Fibroblast of skin of left biceps (primary cell): ENCODE data around the gene CNST.
"Not testable (repeated sequence)": the region's sequence is repeated elsewhere in the genome, so short reads cannot be mapped to it uniquely, and the experiment has no call there.

Experiments used
- DNase-seq, 2 experiments: peaks; one replicate each; pipeline ENCODE4 v3.0.0-alpha.2; 2013; ENCODE audit warnings: low read depth in 2 of 2

Gene CNST

DNA sequence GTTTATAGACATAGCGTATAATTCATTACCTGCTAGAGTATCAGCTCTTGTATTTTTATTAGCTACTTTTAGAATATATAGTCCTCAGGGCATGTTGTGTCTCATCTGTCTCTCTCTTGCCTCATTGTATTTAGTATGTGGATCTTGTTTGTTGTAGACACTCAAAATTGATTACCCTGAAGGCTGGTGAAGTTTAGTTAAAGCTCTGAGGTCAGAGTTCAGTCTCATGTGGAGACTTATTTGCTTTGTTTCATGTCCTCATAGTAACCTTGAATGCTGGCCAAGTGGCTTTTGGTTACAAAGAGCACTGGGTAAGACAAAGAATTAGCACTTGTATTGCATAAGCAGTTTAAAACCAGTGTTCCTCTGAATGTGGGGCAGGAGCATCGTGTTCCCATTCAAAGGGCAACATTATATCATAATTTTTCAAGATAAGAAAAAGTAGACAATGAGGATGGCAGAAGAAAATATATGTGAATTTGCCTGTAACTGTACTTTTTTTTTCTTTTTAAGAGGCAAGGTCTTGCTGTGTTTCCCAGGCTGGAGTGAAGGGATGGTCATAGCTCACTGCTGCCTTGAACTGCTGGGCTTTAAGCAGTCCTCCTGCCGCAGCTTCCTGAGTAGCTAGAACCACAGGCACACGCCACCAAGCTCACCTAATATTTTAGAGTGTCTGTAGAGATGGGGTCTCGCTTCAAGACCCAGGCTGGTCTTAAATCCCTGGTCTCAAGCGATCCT is 17.4 kb downstream of the CNST start:
- DNase-seq: no peak

DNA sequence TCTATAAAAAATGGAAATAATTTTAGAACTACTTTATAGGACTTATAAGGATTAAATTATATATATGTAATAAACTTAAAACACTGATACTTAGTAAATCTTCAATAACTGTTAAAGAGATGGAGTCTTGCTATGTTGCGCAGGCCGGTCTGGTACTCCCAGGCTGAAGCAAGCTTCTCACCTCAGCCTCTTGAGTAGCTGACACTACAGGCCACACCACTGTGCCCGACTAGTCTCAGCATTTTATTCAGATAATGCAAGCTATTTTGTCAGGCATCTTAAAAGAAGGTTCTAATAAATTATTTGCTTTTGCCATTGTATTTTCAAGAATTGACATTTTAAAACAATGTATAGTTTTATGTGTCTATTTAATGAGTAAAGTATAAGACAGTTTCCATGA is 20.8 kb downstream of the CNST start:
- no peak for DNase-seq

DNA sequence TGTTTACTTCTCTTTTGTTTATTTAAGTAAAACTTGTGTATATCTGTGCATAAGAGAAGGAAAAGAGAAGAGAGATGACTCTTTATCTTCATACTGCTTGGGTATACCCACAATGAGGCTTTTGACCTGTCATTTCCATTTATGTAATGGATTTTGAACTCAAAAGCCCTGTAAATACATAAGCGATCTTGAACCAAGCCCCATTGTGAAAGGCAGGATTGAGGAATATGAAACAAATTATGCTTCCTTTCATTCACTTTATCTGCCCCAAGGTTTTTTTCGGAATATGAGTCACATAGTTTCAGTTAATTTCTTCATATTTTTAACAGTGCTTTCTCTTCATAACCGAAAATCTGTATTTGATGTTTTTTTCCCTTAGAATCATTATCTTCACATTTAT is 21.4 kb downstream of the CNST start:
- DNase-seq: no peak

DNA sequence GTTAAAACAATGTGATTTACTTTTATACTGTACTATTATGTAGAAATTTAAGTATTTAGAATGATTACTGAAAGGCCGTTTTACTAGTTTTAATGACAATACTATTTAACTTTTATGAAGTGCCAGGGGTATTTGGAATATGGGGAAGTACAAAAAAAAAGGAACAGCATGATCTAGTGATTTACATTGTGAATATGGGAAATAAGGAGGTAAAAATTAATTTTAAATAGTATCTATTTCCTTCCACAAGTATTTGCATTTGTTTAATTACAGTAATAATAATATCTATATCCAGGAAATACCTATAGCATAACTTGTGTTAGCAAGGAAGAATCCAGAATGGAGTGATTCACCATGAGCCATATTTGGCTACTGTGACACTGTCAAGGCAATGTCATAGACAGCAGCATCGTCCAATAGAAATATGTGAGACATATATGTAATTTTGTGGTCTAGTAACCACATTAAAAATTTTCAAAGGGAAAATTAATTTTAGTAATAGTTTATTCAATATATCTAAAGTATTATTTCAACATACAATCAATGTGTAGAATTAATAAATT is 22.0 kb downstream of the CNST start:
- DNase-seq: no peak

DNA sequence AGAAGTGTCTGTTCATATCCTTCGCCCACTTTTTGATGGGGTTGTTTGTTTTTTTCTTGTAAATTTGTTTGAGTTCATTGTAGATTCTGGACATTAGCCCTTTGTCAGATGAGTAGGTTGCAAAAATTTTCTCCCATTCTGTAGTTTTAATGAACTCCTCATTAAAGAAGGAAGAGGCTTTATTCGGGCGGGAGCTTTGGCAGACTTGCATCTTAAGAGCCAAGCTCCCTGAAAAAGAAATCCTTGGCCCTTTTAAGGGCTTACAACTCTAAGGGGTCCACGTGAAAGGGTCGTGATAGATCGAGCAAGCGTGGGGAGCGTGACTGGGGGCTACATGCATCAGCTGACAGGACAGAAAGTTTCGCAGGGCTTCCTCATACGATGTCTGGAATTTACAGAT is 23.7 kb downstream of the CNST start:
- not testable (repeated sequence) for DNase-seq

DNA sequence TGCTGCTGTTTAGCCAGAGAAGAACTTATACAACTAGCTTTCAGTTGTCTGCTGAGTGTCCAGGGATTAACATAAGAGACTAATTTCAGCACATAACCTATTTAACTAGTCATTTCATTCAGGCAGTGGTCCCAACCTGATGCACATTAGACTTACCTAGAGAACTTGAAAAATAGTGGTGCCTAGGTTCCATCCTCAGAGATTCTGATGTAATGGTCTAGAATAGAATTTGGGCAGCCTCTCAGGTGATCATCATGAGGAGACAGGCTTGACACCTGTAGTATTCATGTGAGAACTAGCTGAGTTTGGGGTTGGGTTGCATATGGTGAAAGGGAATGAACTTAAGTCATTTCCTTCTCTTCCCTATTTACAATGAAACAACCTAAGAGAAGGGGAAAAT is 24.8 kb downstream of the CNST start:
- DNase-seq: no peak

DNA sequence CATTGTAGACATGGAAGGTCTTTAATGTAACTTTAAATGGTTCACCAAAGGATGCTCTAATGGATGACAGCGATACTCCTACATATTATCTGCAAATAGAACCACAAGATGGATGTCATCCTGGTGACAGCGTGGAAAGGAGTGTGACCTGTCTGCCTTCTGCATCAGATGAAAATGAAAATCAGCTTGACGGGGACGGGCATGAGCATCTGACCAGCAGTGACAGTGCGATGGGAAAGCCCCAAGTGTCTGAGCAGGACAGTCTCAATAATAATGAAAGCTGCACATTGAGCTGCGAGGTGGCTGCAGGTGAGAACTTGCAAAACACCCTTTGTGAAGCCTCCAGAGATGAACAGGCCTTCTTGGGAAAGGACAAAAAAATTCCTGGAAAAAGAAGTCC is 25.2 kb downstream of the CNST start:
- no peak for DNase-seq

DNA sequence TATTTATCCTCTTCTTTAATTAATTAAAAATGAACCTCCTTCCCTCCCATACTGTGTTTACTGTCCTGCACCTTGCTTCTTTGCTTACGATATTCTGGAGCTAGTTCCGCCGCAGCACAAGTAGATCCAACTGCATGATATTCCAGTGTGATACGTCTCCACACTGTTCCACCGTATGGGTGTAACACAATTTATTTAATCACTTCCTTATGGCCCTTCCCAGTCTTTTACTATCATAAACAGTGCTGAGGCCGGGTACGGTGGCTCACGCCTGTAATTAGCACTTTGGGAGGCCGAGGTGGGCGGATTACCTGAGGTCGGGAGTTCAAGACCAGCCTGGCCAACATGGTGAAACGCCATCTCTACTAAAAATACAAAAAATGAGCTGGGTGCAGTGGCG is 25.7 kb downstream of the CNST start:
- no peak for DNase-seq

DNA sequence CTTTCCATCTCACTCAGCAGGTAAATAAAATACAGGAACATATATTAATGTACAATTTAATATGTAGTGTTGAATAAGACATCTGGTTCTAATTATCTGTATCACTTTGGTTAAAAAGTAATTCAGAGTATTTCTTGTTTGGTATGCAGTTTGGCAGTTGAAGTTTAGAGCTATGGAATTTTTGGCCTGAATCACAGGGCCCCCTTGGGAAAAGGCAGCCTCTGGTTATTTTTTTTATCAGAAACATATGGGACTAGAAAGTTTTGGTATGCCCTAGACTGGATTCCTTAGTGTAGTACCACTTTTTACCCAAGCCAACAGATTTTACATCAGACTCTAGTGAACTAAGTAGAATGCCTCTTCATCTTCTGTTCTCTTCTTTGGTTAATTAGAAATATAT is 26.4 kb downstream of the CNST start:
- DNase-seq: peak; percentile 98 to 99

DNA sequence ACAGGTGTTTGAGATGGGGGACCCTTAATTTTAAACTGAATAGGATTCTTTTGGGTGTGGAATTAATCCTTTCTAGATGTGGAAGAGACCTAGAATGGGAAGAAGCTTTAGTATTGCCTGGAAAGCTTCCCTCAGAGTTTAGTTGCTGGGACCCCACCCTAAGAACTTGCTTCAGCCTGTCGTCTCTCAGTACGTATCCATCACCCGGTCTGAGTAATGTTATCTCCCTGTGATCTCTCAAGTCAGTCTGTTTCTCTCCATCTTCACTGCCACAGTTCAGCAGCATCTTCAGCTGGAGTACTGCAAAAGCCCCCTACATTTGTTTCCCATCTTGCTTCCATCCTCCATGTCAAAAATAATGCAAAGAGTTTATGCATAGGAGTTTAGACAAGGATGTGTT is 28.9 kb downstream of the CNST start:
- DNase-seq: no peak

DNA sequence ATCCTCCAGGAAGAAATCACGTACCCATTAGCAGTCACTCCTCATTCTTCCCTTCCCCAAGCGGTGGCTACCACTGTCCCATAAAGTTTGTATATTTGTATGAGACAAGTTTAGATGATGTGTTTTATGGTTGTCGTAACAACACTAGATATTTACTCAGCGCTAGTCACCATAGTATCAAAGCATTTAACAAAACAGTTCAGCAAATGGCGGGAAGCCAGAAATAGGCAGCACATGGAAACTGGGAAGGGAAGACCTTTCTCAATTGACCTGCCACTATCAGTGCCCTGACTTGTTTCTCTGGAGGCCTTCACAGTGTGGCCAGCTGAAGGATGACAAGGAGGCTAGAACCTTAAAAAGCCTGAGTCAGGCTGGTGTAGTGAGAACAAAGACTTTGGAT is 31.1 kb downstream of the CNST start:
- DNase-seq: no peak

DNA sequence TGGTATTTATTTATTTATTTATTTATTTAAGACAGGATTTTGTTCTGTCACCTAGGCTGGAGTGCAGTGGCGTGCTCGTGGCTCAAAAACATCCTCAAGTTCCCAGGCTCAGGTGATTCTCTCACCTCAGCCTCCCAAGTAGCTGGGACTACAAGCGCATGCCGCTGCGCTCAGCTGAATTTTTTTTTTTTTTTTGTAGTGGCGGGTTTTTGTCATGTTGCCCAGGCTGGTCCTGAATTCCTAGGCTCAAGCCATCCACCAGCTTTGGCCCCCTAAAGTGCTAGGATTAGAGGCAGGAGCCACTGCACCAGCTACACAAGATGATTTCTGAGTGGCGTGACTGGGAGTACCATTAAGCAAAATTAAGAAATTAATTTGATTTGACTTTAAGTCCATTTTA is 31.7 kb downstream of the CNST start:
- no peak for DNase-seq

DNA sequence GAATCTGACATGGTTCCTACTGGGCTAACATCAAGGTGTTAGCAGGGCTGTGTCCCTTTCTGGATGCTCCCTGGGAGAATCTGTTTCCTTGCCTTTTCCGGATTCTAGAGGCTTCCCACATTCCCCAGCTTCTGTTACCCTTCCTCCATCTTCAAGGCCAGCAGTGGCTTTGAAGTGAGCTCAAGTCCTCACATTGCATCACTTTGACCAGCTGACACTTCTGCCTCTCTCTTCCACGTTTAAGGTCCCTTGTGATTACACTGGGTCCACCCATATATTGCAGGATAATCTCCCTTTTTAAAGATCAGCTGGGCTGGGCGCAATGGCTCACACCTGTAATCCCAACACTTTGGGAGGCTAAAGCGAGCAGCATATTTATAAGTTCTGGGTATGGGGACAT is 33.1 kb downstream of the CNST start:
- no peak for DNase-seq

DNA sequence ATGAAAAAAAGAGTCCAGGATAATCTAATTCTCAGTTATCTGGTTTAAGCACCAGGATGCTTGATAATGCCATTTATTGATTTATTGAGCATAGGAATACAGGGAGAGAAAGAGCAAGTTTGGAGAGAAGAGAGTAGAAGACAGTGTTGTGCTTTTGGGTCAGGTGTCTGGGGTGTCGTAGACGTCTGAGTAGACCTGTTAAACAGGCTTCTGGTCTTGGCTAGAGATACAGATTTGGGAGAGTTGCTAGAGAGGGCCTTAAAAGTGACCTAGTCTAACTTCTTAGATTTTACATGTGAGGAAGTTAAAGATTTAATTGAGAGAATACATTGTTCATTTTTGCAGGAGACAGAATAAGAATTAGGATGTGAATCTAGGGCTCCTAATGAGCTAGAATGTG is 34.3 kb downstream of the CNST start:
- no peak for DNase-seq

DNA sequence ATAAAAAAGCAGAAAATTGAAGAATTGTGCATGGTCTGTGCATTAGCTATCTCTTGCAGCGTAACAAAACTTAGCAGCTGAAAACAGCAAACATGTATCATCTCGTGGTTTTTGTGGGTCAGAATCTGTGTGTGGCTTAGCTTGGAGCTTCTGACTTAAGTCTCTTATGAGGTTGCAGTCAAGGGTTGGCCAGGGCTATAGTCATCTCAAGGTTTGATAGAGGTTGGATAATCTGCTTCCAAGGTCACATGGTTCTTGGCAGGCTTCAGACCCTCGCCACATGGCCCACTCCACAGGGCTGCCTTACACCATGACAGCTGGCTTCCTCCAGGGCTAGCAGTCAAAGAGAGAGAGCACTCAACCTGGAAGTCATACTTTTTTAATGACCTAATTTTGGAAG is 35.9 kb downstream of the CNST start:
- no peak for DNase-seq

DNA sequence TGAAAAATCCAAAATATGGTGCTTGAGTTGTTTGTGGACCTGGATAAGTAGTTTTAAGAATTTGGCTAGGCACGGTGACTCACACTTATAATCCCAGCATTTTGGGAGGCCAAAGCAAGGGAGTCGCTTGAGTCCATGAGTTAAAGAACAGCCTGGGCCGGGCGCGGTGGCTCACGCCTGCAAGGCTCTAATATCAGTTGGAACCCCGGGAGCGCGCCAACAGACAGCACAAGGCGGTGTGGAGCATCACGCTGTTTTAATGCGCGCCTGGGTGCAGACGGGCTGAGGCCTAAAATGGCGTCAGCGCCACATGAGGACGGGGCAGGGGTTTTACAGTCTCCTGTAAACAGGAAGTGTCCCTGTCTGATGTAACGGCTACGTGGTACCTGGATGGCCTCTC is 39.0 kb downstream of the CNST start:
- DNase-seq: not testable (repeated sequence)

DNA sequence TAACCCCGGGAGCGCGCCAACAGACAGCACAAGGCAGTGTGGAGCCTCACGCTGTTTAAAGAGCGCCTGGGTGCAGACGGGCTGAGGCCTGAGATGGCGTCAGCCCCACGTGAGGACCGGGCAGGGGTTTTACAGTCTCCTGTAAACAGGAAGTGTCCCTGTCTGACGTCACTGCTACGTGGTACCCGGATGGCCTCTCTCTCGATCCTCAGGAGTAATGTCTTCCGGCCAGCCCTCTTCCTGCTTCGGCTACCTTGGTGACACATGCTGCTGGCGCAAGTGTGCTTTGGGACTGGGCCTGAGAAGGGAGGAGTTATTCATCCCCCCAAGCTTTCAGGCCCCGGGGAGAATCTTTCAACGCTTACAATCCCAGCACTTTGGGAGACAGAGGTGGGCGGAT is 41.2 kb downstream of the CNST start:
- no peak for DNase-seq

DNA sequence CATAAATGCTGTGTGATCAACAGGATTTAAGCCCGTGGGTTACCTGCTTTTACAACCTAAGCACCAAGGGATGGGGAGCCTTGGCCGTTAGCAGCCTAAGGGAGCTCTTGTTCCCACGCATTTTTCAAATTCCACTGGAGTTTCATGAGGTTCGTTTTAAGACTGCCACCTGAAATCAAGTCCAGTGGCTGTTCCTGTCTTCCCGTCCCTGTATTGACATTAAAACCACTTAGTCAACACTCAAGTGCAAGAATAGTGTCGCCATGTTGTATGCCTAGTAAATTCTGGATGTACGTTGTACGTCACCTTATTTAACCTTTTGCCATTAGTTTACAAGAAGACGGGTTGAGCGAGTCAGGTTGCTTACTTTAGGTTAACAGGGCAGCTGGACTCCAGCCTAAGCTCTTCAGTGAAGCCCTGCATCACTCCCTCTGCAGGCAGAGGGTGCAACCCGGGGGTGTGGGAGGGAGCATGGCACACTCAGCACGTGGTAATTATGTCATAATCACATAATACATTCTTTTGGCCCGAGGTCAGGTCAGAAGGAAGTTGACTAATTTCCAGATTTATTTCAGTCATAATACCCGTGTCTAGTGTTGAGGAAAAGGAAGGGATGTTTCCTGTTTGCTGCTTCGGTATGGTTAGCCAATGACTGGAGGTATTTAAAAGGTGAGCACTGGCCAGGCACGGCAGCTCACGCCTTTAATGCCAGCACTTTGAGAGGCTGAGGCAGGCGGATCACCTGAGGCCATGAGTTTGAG is 42.5 kb downstream of the CNST start:
- no peak for DNase-seq

DNA sequence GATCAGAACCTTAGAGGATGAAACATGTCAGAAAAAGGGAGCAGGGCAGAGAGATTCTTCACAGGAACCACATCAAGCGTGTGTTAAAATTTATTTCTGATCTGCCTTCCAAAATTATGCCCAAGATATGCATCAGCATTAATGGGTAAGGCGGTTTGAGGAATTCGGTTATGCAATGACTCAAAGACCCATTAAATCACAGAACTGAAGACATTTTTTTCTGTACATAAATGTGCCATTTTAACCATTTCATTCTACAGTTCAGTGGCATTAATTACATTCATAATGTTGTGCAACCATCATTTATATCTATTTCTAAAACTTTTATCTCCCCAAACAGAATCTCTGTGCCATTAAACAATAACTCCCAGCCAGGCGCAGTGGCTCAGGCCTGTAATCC is 43.4 kb downstream of the CNST start:
- no peak for DNase-seq

DNA sequence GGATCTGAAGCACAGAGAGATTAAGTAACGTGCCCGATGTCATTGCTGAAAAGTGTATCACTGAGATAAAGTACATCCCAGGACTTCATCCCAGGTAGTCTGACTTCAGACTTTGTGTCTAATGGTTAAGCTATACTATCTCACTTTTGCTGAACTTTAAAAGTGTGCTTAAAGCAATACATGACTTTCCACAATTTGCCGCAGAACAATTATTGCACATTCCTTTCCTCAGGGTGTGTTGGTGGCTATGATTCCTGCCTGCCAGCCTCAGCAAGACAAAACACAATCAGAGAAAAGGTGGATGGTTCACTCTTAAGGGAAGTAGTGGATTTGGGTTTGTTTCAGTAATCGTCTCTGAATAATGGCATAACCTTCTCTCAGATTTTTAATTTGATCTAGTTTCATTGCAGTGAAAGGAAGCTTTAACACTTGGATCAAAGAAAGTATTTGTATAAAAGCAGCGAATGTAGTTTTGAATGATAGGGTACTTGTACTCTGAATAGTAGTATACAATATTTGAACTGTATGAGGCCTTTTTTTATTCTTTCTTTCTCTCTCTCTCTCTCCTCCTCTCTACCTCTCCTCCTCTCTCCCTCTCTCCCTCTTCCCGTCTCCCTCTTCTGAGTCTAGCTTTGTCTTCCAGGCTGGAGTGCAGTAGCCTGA is 47.0 kb downstream of the CNST start:
- DNase-seq: no peak

DNA sequence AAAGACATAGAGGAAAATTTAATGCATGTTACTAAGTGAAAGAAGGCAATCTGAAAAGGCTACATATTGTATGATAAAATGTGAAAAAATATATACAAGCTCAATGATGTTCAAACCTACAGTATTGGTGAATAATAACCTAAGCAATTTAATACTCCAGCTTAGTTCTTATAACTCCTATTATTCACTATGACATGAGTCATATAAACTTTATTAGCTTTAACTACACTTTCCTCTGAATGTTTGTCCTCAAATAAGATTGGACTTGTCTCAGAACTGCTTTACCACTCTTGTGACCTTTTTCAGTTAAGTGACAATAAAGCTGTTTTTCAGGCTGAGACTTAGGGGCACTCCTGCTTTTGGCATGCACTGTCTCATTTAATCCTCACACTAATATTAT is 50.9 kb downstream of the CNST start:
- DNase-seq: no peak

DNA sequence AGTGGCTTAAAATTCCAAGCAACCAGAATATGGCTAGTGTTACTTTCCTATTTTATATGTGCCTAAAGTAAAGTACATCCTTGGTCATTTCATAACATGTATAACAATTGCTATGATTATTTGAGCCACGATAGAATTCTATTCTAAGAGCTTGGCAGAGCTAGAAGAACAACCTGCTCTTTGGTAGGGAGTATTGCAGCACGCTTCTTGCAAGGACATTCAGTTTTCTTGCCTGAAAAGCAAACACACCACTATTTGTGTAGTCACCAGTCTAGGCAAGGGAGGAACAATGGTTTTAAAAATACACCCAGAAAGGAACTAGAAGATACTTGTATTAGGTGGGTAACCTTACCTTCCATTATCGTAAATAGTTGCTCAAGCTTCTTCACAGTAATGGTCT is 51.5 kb downstream of the CNST start:
- DNase-seq: no peak
